Testis (tissue), 2 donors: ENCODE measurements around the gene TAS2R16.

Experiments used
- POLR2A ChIP-seq: fragments of 450-650 bp; IDR thresholded peaks from one replicate; pipeline ENCODE4 v1.6.1; 2017; ENCODE audit warnings: antibody characterized with exemption, mild to moderate bottlenecking, moderate library complexity
- TF ChIP-seq, protein P1 (sequence below), 3 experiments: fragments of 450-650 bp in 2 of 3; fragments of 200-600 bp in 1 of 3; sonication (generic) in 1 of 3; IDR thresholded peaks; one replicate each; pipeline ENCODE4 v1.5.1; 2016 to 2019; ENCODE audit warnings: antibody characterized with exemption in 3 of 3, mild to moderate bottlenecking in 2 of 3, moderate library complexity in 1 of 3

DNA sequence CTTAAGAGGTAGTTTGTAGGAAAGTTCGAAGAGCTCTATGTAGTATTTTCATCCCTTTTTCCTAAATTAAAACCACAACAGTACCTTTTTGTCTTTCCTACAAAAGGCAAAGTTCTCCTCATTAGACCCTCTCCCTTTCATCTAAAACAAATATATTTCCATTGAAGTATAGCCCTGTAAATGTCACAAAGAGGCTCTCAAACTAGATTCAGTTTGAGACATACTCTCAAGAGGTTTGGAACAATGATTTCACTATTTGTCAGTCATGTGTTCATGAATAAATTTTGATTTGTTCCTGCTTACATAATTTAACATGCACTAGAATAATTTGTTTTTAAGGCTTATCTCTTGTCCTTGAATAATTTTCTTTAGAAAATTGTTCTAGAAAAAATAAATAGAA, 12.2 kb downstream of the TAS2R16 start:
- TF ChIP-seq, protein P1, sequence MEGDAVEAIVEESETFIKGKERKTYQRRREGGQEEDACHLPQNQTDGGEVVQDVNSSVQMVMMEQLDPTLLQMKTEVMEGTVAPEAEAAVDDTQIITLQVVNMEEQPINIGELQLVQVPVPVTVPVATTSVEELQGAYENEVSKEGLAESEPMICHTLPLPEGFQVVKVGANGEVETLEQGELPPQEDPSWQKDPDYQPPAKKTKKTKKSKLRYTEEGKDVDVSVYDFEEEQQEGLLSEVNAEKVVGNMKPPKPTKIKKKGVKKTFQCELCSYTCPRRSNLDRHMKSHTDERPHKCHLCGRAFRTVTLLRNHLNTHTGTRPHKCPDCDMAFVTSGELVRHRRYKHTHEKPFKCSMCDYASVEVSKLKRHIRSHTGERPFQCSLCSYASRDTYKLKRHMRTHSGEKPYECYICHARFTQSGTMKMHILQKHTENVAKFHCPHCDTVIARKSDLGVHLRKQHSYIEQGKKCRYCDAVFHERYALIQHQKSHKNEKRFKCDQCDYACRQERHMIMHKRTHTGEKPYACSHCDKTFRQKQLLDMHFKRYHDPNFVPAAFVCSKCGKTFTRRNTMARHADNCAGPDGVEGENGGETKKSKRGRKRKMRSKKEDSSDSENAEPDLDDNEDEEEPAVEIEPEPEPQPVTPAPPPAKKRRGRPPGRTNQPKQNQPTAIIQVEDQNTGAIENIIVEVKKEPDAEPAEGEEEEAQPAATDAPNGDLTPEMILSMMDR (IDR thresholded peaks at IDR 0.05) = no peak
- no peak for TF ChIP-seq POLR2A
